Measurements from ENCODE around the gene ZNF14. TPM values are rescaled to one million over a fixed set of nuclear protein-coding genes. Genes with fewer than 3 reads are reported as not detected.
"Not testable (repeated sequence)": the region's sequence is repeated elsewhere in the genome, so short reads cannot be mapped to it uniquely, and the experiment has no call there.

The ZNF14 gene
- total RNA-seq, 1 experiment from 2014 or later = 7.4 TPM

- not testable (repeated sequence) for DNase-seq (ENCODE audit: low spot score)
Observed at GRCh38 chr19:19689023-19689422, 43.9 kb downstream of the ZNF14 start.

DNA sequence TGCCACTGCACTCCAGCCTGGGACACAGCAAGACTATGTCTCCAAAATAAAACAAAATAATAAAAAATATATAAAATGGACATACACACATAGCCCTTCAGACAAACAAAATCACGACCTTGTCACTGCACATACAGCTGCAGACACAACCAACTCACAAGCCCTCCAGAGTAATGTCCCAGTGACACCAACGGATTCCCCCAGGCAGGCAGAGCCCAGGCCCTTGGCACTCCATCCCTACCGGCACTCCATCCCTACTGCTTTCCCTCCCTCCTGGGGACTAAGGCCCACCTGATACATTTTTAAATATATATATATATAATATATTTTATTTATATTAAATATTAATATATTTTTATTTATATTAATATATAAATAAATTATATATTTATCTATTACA, 45.8 kb downstream of the ZNF14 start:
- no peak for DNase-seq (ENCODE audit: low spot score)

- DNase-seq (ENCODE audit: low spot score) = no peak
Observed at GRCh38 chr19:19686580-19686979, 46.3 kb downstream of the ZNF14 start.

DNA sequence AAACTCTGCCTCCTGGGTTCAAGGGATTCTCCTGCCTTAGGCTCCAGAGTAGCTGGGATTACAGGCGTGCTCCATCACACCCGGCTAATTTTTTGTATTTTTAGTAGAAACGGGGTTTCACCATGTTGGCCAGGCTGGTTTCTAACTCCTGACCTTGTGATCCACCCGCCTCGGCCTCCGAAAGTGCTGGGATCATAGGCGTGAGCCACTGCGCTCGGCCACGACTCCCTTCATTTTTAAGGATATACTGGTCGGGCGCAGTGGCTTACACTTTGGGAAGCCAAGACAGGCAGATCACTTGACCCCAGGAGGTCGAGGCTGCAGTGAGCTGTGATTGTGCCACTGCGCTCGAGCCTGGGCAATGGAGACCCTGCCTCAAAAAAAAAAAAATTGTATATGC, 46.8 kb downstream of the ZNF14 start:
- DNase-seq (ENCODE audit: low spot score) = not testable (repeated sequence)

DNA sequence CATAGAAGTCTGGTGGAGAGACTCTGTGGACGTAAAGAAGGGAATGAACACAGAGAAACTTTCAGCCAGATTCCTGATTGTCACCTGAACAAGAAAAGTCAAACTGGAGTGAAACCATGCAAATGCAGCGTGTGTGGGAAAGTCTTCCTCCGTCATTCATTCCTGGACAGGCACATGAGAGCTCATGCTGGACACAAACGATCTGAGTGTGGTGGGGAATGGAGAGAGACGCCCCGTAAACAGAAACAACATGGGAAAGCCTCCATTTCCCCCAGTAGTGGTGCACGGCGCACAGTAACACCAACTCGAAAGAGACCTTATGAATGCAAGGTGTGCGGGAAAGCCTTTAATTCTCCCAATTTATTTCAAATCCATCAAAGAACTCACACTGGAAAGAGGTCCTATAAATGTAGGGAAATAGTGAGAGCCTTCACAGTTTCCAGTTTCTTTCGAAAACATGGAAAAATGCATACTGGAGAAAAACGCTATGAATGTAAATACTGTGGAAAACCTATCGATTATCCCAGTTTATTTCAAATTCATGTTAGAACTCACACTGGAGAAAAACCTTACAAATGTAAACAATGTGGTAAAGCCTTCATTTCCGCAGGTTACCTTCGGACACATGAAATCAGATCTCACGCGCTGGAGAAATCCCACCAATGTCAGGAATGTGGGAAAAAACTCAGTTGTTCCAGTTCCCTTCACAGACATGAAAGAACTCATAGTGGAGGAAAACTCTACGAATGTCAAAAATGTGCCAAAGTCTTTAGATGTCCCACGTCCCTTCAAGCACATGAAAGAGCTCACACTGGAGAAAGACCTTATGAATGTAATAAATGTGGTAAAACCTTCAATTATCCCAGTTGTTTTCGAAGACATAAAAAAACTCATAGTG, 53.5 kb downstream of the ZNF14 start:
- no peak for DNase-seq (ENCODE audit: low spot score)

GRCh38 chr19:19677579-19677978, 55.3 kb downstream of the ZNF14 start:
- DNase-seq (ENCODE audit: low spot score) = no peak

- DNase-seq (ENCODE audit: low spot score) = no peak
Observed at GRCh38 chr19:19674315-19674714, 58.6 kb downstream of the ZNF14 start.

- no peak for DNase-seq (ENCODE audit: low spot score)
Observed at GRCh38 chr19:19672816-19673215, 60.1 kb downstream of the ZNF14 start.

DNA sequence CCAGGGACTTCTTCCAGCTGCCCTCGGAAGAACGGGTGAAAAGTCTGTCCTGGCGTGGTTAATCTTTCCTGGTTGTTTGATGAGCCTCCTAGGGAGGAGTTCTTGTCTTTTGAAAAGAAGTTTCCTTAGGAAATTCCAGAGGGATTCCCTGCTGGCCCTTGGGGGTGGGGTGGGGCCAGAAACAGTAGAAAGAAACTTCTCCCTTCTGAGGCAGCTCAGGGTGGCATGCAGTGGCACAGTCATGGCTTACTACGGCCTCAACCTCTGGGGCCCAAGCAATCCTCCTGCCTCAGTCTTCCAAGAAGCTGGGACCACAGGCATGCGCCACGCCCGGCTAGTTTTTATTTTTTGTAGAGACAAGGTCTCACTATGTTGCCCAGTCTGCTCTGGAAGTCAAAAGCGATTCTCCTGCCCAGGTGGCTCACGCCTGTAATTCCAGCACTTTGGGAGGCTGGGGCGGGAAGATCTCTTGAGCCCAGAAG, 62.8 kb downstream of the ZNF14 start:
- no peak for DNase-seq (ENCODE audit: low spot score)

DNA sequence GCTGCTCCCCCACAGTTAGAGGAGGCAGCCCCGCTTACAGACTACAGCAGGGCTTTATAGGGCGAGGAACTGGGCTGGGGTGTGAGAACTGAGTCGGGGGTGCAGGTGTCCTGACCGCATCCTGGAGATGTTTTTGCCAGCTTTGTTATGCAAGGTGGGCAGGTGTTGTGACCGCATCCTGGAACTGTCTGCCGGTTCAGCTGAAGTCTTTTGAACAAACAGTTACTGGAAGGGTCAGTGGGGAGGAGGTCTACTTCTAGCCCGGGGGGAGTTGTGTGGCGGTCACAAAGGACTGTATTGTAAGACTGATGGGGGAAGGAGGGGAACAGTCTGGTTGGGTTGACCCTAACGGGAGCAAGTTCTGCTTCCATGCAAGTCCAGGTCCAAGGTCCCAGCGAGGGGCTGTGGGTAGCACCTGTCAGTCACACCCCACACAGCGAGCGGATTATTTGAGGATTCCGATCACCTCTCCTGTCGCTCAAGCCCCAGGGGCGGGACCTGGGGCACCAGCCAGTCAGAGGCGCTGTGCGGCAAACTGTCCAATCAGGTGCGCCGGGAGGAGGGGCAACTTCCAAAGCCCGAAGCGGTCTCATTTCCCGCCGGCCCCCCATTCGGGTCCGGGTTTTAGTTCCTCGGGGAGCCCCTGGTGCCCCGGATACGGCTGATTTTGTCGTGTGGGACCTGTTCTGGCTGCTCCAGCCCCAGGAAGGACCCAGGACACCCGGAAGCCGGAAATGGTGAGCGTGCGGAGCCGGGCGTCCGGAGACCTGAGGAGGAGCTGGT, 64.5 kb downstream of the ZNF14 start, which contains the start of gene ZNF101:
TSS of gene ZNF101 (plus strand) at position 610 of the 783 bp plus-strand sequence. CDS start at position 735, 125 bp downstream.
- peak; percentile 92 for DNase-seq (ENCODE audit: low spot score)

DNA sequence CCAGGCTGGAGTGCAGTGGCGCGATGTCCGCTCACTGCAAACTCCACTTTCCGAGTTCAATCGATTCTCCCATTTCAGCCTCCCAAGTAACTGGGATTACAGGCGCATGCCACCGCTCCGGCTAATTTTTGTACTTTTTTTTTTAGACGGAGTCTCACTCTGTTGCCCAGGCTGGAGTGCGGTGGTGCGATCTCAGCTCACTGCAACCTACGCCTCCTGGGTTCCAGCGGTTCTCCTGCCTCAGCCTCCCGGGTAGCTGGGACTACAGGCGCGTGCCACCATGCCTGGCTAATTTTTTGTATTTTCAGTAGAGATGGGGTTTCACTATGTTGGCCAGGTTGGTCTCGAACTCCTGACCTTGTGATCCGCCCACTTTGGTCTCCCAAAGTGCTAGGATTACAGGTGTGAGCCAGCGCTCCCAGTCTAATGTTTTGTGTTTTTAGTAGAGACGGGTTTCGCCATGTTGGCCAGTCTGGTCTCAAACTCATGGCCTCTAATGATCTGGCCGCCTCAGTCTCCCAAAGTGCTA, 67.4 kb downstream of the ZNF14 start:
- DNase-seq (ENCODE audit: low spot score) = not testable (repeated sequence)

GRCh38 chr19:19663256-19664120, 69.4 kb downstream of the ZNF14 start, which contains the start of gene ATP13A1:
TSS of gene ATP13A1 (minus strand) at chr19:19663676. CDS start at chr19:19663666, 10 bp downstream.
- DNase-seq (ENCODE audit: low spot score) = peak; percentile 98

GRCh38 chr19:19662871-19663255, 70.0 kb downstream of the ZNF14 start:
- DNase-seq (ENCODE audit: low spot score) = peak; percentile 18

GRCh38 chr19:19662344-19662743, 70.6 kb downstream of the ZNF14 start:
- no peak for DNase-seq (ENCODE audit: low spot score)

- DNase-seq (ENCODE audit: low spot score) = no peak
Observed at GRCh38 chr19:19661675-19662251, 71.1 kb downstream of the ZNF14 start.

- DNase-seq (ENCODE audit: low spot score) = no peak
Observed at GRCh38 chr19:19661141-19661674, 71.7 kb downstream of the ZNF14 start.

Measured in A172 (cell line).